Muscle of arm (tissue), 12 donors: Measurements from ENCODE around the gene GRM2. TPM values are rescaled to one million over a fixed set of nuclear protein-coding genes. Genes with fewer than 3 reads are reported as not detected.
A peak's percentile ranks its signal among the peaks of the same experiment; 100 is the strongest.

Source experiments
- DNase-seq: peaks from one replicate; pipeline ENCODE4 v3.0.0-alpha.2; 2013
- polyA plus RNA-seq, 12 donors: library from polyadenylated mRNA; unstranded; fragments of 120-200 nt; gene quantifications; one replicate each; pipeline ENCODE4 v1.2.1, GENCODE V29; 2013; ENCODE audit not compliant: insufficient read length in 12 of 12

Gene GRM2
- polyA plus RNA-seq, 12 donors: 0.22 to 0.71 (median 0.44) TPM; not detected in 2

DNA sequence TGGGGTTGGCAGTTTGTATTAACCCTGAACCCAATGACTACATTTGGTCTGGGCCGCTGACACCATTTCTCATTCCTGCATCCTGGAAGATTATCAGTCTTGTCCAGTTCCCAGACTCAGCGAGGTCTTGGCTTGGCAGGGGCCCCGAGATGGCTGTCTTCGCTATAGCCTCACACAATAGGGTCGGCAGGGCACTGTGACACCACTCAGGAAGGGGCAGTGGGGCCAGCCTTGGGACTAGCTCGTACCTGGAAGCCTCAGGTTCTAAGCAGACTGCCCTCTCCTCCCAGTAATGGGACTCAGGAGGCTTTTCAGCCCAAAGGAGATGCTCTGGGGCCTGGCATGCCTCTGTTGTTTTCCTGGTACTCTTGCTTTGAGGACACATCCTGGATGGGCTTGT is 26.7 kb upstream of the GRM2 start:
- no peak for DNase-seq

DNA sequence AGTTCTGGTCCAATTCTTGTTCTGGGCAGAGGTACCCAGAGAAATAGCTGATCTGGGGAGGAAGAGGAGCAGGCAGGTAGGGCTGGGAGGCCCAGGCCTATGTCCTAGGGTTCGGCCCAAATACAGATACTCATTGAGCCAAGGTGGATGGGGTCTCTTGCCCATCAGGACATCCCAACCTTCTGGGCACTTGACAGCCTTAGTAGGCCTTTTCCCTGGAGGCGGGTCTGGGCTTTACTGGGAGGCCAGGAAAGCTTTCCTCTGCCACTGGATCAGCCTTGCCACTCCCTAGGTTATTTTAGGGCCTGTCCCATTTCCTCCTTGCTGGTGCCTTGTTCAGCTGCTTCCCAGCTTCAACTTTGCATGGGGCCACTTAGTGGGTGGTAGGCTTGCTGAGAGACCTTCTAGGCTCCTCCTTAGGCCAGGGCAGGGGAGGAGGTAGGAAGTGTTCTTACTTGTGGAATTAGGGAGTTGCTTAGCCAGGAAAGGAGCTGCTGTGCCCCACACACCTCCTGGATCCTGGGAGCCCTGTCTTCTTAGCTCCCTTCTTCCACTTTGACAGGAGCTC is 26.1 kb upstream of the GRM2 start:
- DNase-seq: no peak

- DNase-seq: no peak
Measured at GRCh38 chr3:51681453-51681852, 25.4 kb upstream of the GRM2 start.

GRCh38 chr3:51682079-51682478 is 24.8 kb upstream of the GRM2 start:
- peak; percentile 67 for DNase-seq

DNA sequence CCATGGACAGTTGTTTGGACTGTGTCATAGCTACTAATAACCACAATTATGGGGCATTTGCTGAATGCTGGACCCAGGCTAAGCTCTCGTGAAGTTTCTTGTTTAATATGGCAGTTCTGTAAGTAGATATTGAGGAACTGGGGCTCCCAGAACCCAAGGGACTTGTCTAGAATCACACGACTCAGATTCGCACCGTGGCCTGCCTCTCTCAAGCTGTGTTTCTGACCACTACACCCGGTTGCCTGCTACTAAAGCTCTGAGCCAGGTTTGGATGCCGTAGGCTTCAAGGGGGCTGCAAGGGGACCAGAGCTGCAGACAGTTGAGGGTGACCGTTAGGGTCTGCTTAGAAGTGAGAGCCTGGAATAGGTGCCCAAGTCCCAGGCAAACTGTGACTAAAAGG is 24.3 kb upstream of the GRM2 start:
- DNase-seq: no peak

- DNase-seq: no peak
Measured at GRCh38 chr3:51683566-51683965, 23.3 kb upstream of the GRM2 start.

GRCh38 chr3:51684971-51685751 is 21.7 kb upstream of the GRM2 start:
- no peak for DNase-seq

- DNase-seq: no peak
Measured at GRCh38 chr3:51686056-51686455, 20.8 kb upstream of the GRM2 start.

- DNase-seq: no peak
Measured at GRCh38 chr3:51686512-51687215, 20.2 kb upstream of the GRM2 start.

DNA sequence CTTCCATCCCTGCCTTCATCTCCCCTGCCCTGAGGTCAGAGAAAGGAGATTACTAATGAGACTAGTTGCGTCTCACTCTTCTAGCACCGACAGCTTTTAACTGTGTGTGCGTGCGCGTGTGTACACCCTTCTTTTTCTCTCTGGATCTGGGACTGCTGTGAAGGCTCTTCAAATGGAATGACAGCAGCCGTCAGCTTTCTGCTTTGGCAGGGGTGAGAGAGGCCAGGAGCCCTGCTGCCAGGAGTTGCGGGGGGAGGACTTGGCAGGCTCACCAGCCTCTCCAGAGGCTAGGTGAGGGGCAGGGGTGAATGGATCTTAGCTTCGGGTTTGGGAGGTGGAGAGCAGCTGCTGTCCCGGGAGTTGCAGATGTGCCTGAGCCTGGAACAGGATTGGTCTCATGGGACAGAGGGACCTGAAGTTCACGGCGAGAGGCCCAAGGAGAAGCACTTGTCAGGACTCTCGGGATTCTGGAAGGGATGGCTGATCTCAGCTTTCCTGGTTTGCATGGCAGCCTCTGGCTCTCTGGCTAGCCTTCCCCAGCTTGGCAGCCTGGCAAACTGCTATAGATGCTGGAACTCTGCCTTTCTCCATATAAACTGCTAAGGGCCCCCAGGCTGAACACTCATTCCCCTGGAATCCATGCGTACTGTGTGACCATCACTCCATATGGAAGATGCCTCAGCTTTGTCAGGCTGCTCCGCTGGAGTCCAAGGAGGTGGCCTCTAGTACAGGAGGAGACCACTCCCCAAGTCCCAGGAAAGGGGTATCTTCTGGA is 19.2 kb upstream of the GRM2 start:
- DNase-seq: no peak

- no peak for DNase-seq
Measured at GRCh38 chr3:51688206-51688600, 18.7 kb upstream of the GRM2 start.

- DNase-seq: no peak
Measured at GRCh38 chr3:51691021-51691420, 15.8 kb upstream of the GRM2 start.

DNA sequence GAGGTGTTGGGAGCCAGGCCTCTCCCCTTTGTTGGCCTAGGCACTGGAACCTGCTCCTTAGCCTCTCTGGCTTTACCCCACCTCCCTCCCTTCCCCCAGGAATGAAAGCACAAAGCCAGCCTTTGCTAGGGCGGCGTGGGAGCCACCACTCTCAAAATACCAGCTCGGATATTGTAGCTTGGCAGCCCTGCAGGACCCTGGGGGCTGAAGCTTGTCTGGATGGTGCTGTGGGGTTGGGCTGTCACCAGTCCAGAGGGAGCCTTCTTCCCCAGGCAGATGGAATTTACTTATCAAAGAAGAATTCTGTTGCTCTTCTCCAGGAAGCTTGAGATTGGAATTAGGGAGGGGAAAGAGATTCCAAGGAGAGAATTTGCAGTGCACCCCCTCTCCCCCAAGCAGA is 14.9 kb upstream of the GRM2 start:
- DNase-seq: no peak

GRCh38 chr3:51692980-51693395 is 13.9 kb upstream of the GRM2 start:
- DNase-seq: no peak

DNA sequence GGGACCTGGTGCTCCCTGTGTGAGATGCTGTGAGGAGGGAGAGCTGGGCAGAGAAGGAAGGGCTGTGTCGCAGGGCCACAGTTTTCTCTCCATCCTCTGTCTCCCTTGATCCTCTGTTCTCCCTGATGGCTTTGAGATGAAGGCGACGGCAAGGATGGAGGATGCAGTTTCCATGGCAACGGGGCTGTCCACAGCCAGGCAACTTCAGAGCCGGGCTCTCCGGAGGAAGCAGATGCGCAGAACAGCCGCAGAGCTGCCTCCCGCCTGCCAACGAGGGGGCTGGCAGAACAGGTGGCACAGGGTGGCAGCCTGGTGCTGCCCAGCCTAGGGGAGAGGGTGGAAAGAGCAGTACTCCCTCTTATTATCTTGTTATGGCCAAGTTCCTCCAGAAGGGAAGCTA is 9.9 kb upstream of the GRM2 start:
- DNase-seq: no peak

DNA sequence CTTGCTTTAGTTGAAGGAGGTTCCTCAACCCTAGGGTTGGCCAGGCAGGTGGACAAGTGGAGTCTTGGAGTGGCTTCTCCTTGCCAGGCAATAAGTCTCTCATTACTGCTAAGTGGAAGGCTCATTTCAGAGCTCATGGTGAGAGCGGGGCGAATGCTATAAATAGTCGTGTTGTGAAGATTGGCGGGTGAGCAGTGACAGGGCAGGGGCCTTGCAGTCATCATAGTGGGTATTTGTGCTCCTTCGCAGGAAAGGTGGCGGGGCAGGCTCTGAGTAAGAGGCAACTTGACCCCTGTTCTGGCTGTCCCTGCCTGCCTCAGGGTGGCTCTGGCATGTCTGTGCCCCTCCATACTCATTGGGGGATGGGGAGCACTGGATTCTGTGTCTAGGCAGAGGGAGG is 8.7 kb upstream of the GRM2 start:
- no peak for DNase-seq

DNA sequence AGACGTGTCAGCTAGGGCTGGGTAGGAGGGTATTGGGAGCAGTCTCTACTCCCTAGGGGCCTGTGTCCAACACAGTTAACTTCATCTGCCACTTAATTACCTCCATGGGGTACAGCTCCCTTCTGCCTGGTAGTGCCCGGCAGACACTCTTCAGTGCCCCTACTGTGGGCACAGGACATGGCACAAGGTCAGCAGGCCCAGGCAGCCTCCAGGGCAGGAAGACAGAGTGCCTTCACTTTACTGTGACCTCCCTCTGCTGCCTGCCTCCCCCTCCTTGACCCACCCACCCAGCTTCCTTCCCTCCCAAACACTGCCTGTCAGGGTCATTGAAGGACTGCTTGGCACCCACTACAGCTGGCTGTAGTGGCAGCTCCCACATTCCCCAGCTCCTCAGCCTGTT is 6.5 kb upstream of the GRM2 start:
- no peak for DNase-seq

DNA sequence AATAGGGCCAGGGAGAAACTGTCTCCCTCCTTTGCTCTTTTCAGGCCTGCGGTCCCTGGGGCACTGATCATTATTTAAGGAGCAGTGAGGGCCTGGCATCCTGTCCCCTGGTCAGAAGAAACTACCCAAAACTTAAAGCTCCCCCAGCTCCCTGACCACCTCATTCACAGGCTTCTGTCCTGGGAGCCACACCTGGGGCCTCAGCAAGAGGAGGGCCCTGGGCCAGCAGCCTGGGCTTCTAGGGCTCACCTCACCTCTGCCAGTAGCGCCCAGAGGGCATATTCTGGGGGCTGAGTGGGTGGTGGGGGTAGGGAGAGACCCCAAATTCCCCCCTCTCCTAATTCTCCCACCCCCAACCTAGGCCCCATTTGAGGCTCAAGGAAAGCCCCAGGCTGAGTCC is 4.7 kb upstream of the GRM2 start:
- no peak for DNase-seq

- no peak for DNase-seq
Measured at GRCh38 chr3:51703068-51703760, 3.7 kb upstream of the GRM2 start.

- no peak for DNase-seq
Measured at GRCh38 chr3:51703761-51704510, 2.9 kb upstream of the GRM2 start.

GRCh38 chr3:51704511-51704950 is 2.3 kb upstream of the GRM2 start:
- DNase-seq: no peak
